Stimulated activated CD8-positive, alpha-beta memory T cell treated with anti-CD3 and anti-CD28 coated beads, Interleukin-12 subunit alpha, Interleukin-12 subunit beta, amount 100 ng/mL, for 4 hours (primary cell): ENCODE data around the gene COL6A2.

Experiments
- DNase-seq: peaks from one replicate; pipeline ENCODE4 v3.0.0-alpha.2; 2020; ENCODE audit warnings: low read depth

Gene COL6A2

GRCh38 chr21:46114963-46115362, 17.1 kb downstream of the COL6A2 start:
- DNase-seq: no peak

- DNase-seq: no peak
Measured at GRCh38 chr21:46115441-46116188, 17.7 kb downstream of the COL6A2 start.

- no peak for DNase-seq
Measured at GRCh38 chr21:46116189-46116775, 18.4 kb downstream of the COL6A2 start.

GRCh38 chr21:46116776-46117585, 19.1 kb downstream of the COL6A2 start:
- no peak for DNase-seq

GRCh38 chr21:46117586-46118315, 19.8 kb downstream of the COL6A2 start:
- no peak for DNase-seq

- no peak for DNase-seq
Measured at GRCh38 chr21:46118316-46119143, 20.6 kb downstream of the COL6A2 start.

GRCh38 chr21:46119144-46119636, 21.3 kb downstream of the COL6A2 start:
- DNase-seq: no peak

- DNase-seq: no peak
Measured at GRCh38 chr21:46119637-46120271, 21.8 kb downstream of the COL6A2 start.

- no peak for DNase-seq
Measured at GRCh38 chr21:46120301-46121285, 22.7 kb downstream of the COL6A2 start.

GRCh38 chr21:46121286-46122221, 23.6 kb downstream of the COL6A2 start:
- DNase-seq: no peak

GRCh38 chr21:46122237-46122671, 24.3 kb downstream of the COL6A2 start:
- DNase-seq: no peak

GRCh38 chr21:46122758-46123683, 25.1 kb downstream of the COL6A2 start:
- no peak for DNase-seq

GRCh38 chr21:46124083-46124925, 26.4 kb downstream of the COL6A2 start:
- DNase-seq: no peak

- DNase-seq: no peak
Measured at GRCh38 chr21:46124926-46125845, 27.3 kb downstream of the COL6A2 start.

- no peak for DNase-seq
Measured at GRCh38 chr21:46125846-46126301, 28.0 kb downstream of the COL6A2 start.
